Memory B cell (primary cell): ENCODE results near the gene F13A1.

Experiments
- ATAC-seq: fragments of 150-1000 bp; cut with Tn5 transposase; 2 replicates; pipeline ENCODE4 v1.10.0; 2021; ENCODE audit warnings: low read depth, mild to moderate bottlenecking, moderate library complexity
- DNase-seq, 2 donors: peaks; one replicate each; pipeline ENCODE4 v3.0.0; 2022; ENCODE audit warnings: low spot score in 2 of 2
- H3K27ac Mint-ChIP-seq: one replicate; pipeline ENCODE4 v1.8.0; 2022; ENCODE audit warnings: mild to moderate bottlenecking, moderate library complexity, mixed read lengths
- H3K27me3 Mint-ChIP-seq: one replicate; pipeline ENCODE4 v1.8.0; 2022; ENCODE audit warnings: mixed read lengths
- H3K36me3 Mint-ChIP-seq: one replicate; pipeline ENCODE4 v1.8.0; 2022; ENCODE audit warnings: mild to moderate bottlenecking, mixed read lengths
- H3K4me1 Mint-ChIP-seq: one replicate; pipeline ENCODE4 v1.8.0; 2022; ENCODE audit warnings: mixed read lengths
- H3K4me3 Mint-ChIP-seq: one replicate; pipeline ENCODE4 v1.8.0; 2022; ENCODE audit warnings: mild to moderate bottlenecking, moderate library complexity, mixed read lengths
- H3K9me3 Mint-ChIP-seq: one replicate; pipeline ENCODE4 v1.8.0; 2022; ENCODE audit warnings: mixed read lengths

F13A1 gene

DNA sequence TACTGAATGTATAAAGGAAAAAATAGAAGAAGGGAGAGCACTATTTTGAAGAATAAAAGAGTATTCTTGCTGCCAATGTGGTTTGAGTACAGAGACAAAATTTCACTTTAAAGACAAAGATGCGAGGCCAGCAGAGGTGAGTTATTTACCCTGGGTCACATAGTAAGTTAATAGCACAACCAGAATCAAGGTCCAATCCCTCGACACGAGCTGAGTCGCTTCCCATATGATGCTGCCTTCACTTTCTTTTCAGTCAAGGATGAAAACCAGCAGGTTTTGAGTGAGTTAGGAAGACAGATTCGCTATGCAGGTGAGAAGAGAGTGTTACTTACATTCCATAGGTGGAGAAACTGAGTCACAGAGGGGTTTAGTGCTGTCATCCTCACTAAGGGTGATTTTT is 75.8 kb downstream of the F13A1 start:
- Mint-ChIP-seq H3K9me3 (peaks cover 3% of the 10 kb centered on the region), H3K36me3 (peaks cover 3% of the 10 kb centered on the region), H3K27ac (no peak overlapping the region), H3K27me3 (peaks cover 12% of the 10 kb centered on the region), H3K4me3 (no peak overlapping the region), H3K4me1 (no peaks in the 10 kb centered on the region)
- DNase-seq (no peak), ATAC-seq (no peak)

DNA sequence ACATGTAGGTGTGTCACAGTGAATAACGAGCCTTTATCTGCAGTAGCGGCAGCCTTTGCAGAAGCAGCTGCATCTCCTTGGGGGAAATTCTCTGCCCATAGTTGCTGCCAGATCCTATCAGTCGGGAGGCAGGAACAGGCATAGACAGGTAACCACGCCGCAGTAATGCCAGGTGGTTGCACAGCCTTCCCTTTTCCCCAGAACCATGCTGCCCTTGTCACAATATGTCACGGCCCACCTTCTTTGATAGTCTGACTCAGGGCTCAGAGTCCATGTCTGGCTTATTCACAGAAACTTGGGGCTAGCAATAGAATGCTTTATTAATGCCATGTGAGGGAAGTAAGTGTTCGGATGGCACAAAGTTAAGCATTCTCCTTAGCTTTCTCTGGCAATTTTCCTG is 76.6 kb downstream of the F13A1 start:
- H3K9me3 Mint-ChIP-seq = peaks cover 3% of the 10 kb centered on the region
- no peak overlapping the region for H3K4me3 Mint-ChIP-seq
- H3K4me1 Mint-ChIP-seq = no peaks in the 10 kb centered on the region
- no peak for DNase-seq
- H3K36me3 Mint-ChIP-seq = peaks cover 3% of the 10 kb centered on the region
- no peak overlapping the region for H3K27ac Mint-ChIP-seq
- ATAC-seq = no peak
- H3K27me3 Mint-ChIP-seq = peaks cover 11% of the 10 kb centered on the region

GRCh38 chr6:6239598-6240581 is 80.6 kb downstream of the F13A1 start:
- no peak overlapping the region for H3K4me3 Mint-ChIP-seq
- H3K27ac Mint-ChIP-seq = no peak overlapping the region
- H3K27me3 Mint-ChIP-seq = peaks cover 13% of the 10 kb centered on the region
- peaks cover 3% of the 10 kb centered on the region for H3K9me3 Mint-ChIP-seq
- ATAC-seq = no peak
- H3K4me1 Mint-ChIP-seq = no peaks in the 10 kb centered on the region
- no peak for DNase-seq
- peaks cover 3% of the 10 kb centered on the region for H3K36me3 Mint-ChIP-seq

- ATAC-seq = no peak
- DNase-seq = no peak
- no peak overlapping the region for H3K4me3 Mint-ChIP-seq
- H3K4me1 Mint-ChIP-seq = no peaks in the 10 kb centered on the region
- H3K27ac Mint-ChIP-seq = no peak overlapping the region
- peaks cover 10% of the 10 kb centered on the region for H3K27me3 Mint-ChIP-seq
- H3K9me3 Mint-ChIP-seq = peaks cover 3% of the 10 kb centered on the region
- H3K36me3 Mint-ChIP-seq = peaks cover 1% of the 10 kb centered on the region
These were observed 83.6 kb downstream of the F13A1 start for GRCh38 chr6:6236730-6237469.

DNA sequence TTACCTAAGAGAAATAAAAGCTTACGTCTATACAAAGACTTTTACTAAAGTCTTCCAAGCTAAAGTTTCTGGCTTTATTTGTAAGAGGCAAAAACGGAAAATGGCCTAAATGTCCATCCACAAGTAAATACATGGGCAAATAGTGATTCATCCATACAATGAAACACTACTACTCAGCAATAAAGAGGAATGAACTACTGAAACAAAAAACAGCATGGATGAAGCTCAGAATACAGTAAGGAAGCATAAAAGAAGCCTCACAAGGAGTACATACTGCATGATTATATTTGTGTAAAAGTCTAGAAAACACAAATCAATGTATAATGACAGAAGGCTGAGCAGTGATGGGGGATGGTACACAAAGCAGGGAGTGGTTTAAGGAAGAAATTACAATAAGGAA is 84.7 kb downstream of the F13A1 start:
- Mint-ChIP-seq H3K4me1 (no peaks in the 10 kb centered on the region), H3K27ac (no peak overlapping the region), H3K36me3 (peaks cover 3% of the 10 kb centered on the region), H3K4me3 (no peak overlapping the region), H3K27me3 (peaks cover 10% of the 10 kb centered on the region), H3K9me3 (peaks cover 5% of the 10 kb centered on the region)
- DNase-seq (no peak), ATAC-seq (no peak)

GRCh38 chr6:6234963-6235362 is 85.5 kb downstream of the F13A1 start:
- Mint-ChIP-seq H3K36me3 (peaks cover 3% of the 10 kb centered on the region), H3K4me1 (no peaks in the 10 kb centered on the region), H3K27me3 (peaks cover 10% of the 10 kb centered on the region), H3K27ac (no peak overlapping the region), H3K4me3 (no peak overlapping the region), H3K9me3 (peaks cover 5% of the 10 kb centered on the region)
- DNase-seq (no peak), ATAC-seq (no peak)

GRCh38 chr6:6230286-6230685 is 90.2 kb downstream of the F13A1 start:
- no peak for ATAC-seq
- Mint-ChIP-seq H3K4me1 (peaks cover 2% of the 10 kb centered on the region), H3K27me3 (peaks cover 9% of the 10 kb centered on the region), H3K4me3 (no peak overlapping the region), H3K9me3 (peaks cover 5% of the 10 kb centered on the region), H3K27ac (no peak overlapping the region), H3K36me3 (peaks cover 3% of the 10 kb centered on the region)
- no peak for DNase-seq

DNA sequence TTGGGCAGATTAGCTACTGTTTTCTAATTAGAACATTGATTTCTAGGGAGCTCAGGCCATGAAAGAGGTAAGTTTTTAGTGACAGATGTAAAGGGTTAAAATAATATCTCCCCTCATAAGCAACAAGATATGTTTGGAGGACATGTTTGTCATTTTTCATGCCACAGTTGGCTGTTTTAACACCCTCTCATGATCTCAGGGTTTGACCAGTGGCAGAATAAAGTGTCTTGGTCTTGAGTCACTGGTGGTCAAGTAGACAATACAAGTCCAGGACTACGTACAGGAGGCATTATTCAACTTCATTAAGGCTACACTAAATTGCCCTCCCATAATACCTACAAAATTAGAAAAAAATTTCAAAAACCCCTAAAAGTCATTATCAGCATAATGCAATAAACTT is 92.6 kb downstream of the F13A1 start:
- H3K9me3 Mint-ChIP-seq = peaks cover 3% of the 10 kb centered on the region

GRCh38 chr6:6225885-6226529 is 94.5 kb downstream of the F13A1 start:
- ATAC-seq = no peak
- Mint-ChIP-seq H3K4me1 (peaks cover 2% of the 10 kb centered on the region), H3K36me3 (peaks cover 1% of the 10 kb centered on the region), H3K4me3 (no peak overlapping the region), H3K27me3 (peaks cover 22% of the 10 kb centered on the region), H3K27ac (no peak overlapping the region), H3K9me3 (peaks cover 2% of the 10 kb centered on the region)
- no peak for DNase-seq

More for the DNA sequence above, 92.6 kb downstream of the F13A1 start:
- Mint-ChIP-seq H3K36me3 (peaks cover 3% of the 10 kb centered on the region), H3K27me3 (peaks cover 18% of the 10 kb centered on the region), H3K4me1 (peaks cover 2% of the 10 kb centered on the region), H3K4me3 (no peak overlapping the region), H3K27ac (no peak overlapping the region)
- DNase-seq = no peak
- ATAC-seq = no peak

GRCh38 chr6:6224933-6225486 is 95.5 kb downstream of the F13A1 start:
- no peak for DNase-seq
- ATAC-seq = no peak
- peaks cover 2% of the 10 kb centered on the region for H3K4me1 Mint-ChIP-seq
- no peaks in the 10 kb centered on the region for H3K9me3 Mint-ChIP-seq
- peaks cover 22% of the 10 kb centered on the region for H3K27me3 Mint-ChIP-seq
- H3K4me3 Mint-ChIP-seq = no peak overlapping the region
- H3K36me3 Mint-ChIP-seq = no peaks in the 10 kb centered on the region
- H3K27ac Mint-ChIP-seq = no peak overlapping the region

DNA sequence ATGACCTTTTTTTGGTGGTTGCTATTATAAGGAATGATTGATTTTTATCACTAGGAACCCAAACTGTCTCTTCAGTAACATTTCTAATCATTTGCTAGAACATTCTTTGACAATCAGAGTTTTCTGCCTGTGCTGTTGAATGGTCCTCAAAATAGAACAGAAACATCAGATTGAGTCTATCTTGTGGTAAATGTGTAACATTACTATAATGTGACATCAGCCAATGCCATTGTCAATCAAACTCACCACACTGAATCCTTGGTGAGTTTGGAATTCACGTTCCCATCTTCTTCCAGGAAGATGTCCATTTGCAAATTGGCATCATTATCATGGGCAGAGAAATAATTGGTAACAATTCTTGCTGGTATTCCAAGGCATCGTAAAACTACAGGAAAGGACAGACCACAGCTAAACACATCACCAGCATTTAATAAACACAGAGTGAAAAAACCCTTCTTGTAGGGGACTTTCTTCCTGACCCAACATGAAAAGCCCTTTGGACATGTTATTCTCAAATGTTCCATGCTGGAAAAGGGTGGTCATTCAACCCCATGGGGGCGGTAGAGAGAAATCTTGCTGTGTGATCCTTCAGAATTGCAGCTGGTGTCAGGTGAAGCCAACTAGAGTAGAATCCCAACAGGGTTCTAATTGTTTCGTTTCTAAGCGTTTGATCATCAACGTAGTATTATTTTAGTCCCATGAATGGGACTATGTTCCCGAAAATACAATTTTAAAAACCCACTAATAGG is 98.5 kb downstream of the F13A1 start:
- DNase-seq (no peak), ATAC-seq (no peak)
- Mint-ChIP-seq H3K27ac (no peak overlapping the region), H3K4me1 (peaks cover 2% of the 10 kb centered on the region), H3K36me3 (no peaks in the 10 kb centered on the region), H3K9me3 (no peaks in the 10 kb centered on the region), H3K27me3 (peaks cover 19% of the 10 kb centered on the region), H3K4me3 (no peak overlapping the region)

DNA sequence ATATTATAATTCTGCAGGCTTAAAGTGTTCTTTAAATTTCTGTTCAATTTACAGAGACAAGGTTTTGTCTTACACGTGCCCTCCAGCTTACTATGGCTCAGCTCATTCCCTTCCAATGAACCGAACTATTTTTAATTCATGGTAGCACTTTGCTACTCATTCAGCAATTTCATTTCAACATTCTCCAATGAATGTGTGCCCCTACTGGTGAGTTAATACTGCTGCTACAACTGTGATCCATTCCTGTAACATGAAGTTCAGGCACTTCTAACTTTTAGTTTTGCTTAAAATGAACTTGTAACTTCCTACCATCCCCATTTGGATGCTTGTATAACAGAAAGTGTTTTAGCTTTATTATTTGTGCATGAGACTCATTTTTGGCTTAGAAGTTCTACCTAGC is 99.7 kb downstream of the F13A1 start:
- DNase-seq (no peak), ATAC-seq (no peak)
- Mint-ChIP-seq H3K4me3 (no peak overlapping the region), H3K9me3 (no peaks in the 10 kb centered on the region), H3K4me1 (peaks cover 2% of the 10 kb centered on the region), H3K36me3 (no peaks in the 10 kb centered on the region), H3K27me3 (peaks cover 16% of the 10 kb centered on the region), H3K27ac (no peak overlapping the region)

DNA sequence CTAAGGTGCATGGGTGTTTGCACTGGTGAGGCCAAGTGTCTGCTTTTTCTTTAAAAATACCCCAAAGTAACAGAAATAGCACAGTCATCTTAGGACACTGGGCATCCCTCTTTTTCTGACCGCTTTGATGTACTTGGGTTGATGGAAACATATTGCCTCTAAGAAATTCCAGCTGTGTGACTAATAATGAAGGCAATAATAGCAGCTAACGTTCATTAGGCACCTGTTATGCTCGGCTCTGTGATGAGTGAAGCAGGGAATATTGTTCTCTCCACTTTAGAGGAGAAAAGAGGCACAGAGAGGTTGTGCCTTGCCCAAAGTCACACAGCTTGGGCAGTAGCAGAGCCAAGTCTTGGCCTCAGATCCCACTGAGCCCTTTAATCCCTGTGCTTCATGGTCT is 100.7 kb downstream of the F13A1 start:
- ATAC-seq = no peak

More for the DNA sequence above, 100.7 kb downstream of the F13A1 start:
- Mint-ChIP-seq H3K4me1 (no peaks in the 10 kb centered on the region), H3K27ac (no peak overlapping the region), H3K36me3 (no peaks in the 10 kb centered on the region), H3K9me3 (no peaks in the 10 kb centered on the region), H3K27me3 (peaks cover 11% of the 10 kb centered on the region), H3K4me3 (no peak overlapping the region)
- no peak for DNase-seq
